ENCODE results near the gene PCMT1. TPM values are rescaled to one million over a fixed set of nuclear protein-coding genes. Genes with fewer than 3 reads are reported as not detected.

PCMT1 gene
- total and polyA plus RNA-seq, 2 of the 13 experiments (the other 11 are each of a cell fraction or from before 2014, with no cell fraction given) = 112 to 169 TPM

GRCh38 chr6:149746147-149746946 lies 3.2 kb upstream of the PCMT1 start, which contains the start of gene NUP43 (continued):
- TF ChIP-seq ZNF138 (CRISPR knock-in tag; IDR thresholded peaks at IDR 0.05; ENCODE audit: low read depth) (peak; percentile 72; the same call in 1 of the 2 replicates), ZNF431 (CRISPR knock-in tag; IDR thresholded peaks at IDR 0.05; ENCODE audit: borderline replicate concordance, low read depth) (peak; percentile 17; the same call in 1 of the 2 replicates), SIN3A (IDR thresholded peaks at IDR 0.05; ENCODE audit: borderline replicate concordance, low read depth, low read length) (peak; percentile 97), ZNF761 (CRISPR knock-in tag; conservative IDR thresholded peaks at IDR 0.05) (peak; percentile 93; the same call in 1 of the 2 replicates), WIZ (CRISPR knock-in tag; IDR thresholded peaks at IDR 0.05) (peak; percentile 59; the same call in 1 of the 2 replicates), AHR (CRISPR knock-in tag; IDR thresholded peaks at IDR 0.05) (peak; percentile 76; the same call in 1 of the 2 replicates), NFYB (CRISPR knock-in tag; IDR thresholded peaks at IDR 0.05) (peak; percentile 98), KMT2A (CRISPR knock-in tag; IDR thresholded peaks at IDR 0.05) (peak; percentile 99), ZBTB38 (CRISPR knock-in tag; IDR thresholded peaks at IDR 0.05) (peak; percentile 93), ZBTB20 (CRISPR knock-in tag; IDR thresholded peaks at IDR 0.05; ENCODE audit: borderline replicate concordance, low read depth) (peak; percentile 78; the same call in 1 of the 2 replicates), MTF1 (CRISPR knock-in tag; IDR thresholded peaks at IDR 0.05) (no peak), CBX1 (IDR thresholded peaks at IDR 0.05; ENCODE audit: low read depth) (peak; percentile 96), E2F2 (CRISPR knock-in tag; IDR thresholded peaks at IDR 0.05; ENCODE audit: borderline replicate concordance) (no peak), ZNF124 (CRISPR knock-in tag; IDR thresholded peaks at IDR 0.05) (peak; percentile 81; the same call in 1 of the 2 replicates), RARG (CRISPR knock-in tag; IDR thresholded peaks at IDR 0.05; ENCODE audit: low read depth) (no peak), PAX8 (CRISPR knock-in tag; IDR thresholded peaks at IDR 0.05; ENCODE audit: borderline replicate concordance) (no peak; the same call in 1 of the 2 replicates), IKZF5 (CRISPR knock-in tag; IDR thresholded peaks at IDR 0.05) (peak; percentile 96), ATRX (CRISPR knock-in tag; IDR thresholded peaks at IDR 0.05; ENCODE audit: borderline replicate concordance) (no peak), ZNF337 (CRISPR knock-in tag; IDR thresholded peaks at IDR 0.05; ENCODE audit: borderline replicate concordance, low read depth) (peak; percentile 92), RBAK (CRISPR knock-in tag; IDR thresholded peaks at IDR 0.05) (no peak), AKAP8 (CRISPR knock-in tag; IDR thresholded peaks at IDR 0.05) (peak; percentile 80), ZNF782 (CRISPR knock-in tag; IDR thresholded peaks at IDR 0.05; ENCODE audit: borderline replicate concordance) (0 out of 2 replicates have a peak, but pooled peaks have one; percentile 85)
- TF ChIP-seq, protein P1, sequence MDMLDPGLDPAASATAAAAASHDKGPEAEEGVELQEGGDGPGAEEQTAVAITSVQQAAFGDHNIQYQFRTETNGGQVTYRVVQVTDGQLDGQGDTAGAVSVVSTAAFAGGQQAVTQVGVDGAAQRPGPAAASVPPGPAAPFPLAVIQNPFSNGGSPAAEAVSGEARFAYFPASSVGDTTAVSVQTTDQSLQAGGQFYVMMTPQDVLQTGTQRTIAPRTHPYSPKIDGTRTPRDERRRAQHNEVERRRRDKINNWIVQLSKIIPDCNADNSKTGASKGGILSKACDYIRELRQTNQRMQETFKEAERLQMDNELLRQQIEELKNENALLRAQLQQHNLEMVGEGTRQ (IDR thresholded peaks at IDR 0.05; ENCODE audit: low read depth, low read length) = no peak
- TF ChIP-seq, protein P1 (CRISPR knock-in tag; IDR thresholded peaks at IDR 0.05; ENCODE audit: borderline replicate concordance) = no peak
- TF ChIP-seq, protein P2, sequence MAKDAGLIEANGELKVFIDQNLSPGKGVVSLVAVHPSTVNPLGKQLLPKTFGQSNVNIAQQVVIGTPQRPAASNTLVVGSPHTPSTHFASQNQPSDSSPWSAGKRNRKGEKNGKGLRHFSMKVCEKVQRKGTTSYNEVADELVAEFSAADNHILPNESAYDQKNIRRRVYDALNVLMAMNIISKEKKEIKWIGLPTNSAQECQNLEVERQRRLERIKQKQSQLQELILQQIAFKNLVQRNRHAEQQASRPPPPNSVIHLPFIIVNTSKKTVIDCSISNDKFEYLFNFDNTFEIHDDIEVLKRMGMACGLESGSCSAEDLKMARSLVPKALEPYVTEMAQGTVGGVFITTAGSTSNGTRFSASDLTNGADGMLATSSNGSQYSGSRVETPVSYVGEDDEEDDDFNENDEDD (CRISPR knock-in tag; IDR thresholded peaks at IDR 0.05; ENCODE audit: borderline replicate concordance) = peak; percentile 95
